ENCODE results near the gene CRAMP1.

GRCh38 chr16:1712791-1713261 lies 100.7 kb downstream of the CRAMP1 start:
- TF ChIP-seq CTCF (IDR thresholded peaks at IDR 0.05; ENCODE audit: insufficient read depth, low read depth, low read length) (no peak), EZH2 (IDR thresholded peaks at IDR 0.05; ENCODE audit: insufficient read depth, low read length) (no peak)
